Small intestine (tissue), 7 donors: Measurements from ENCODE around the gene DAG1. TPM values are rescaled to one million over a fixed set of nuclear protein-coding genes. Genes with fewer than 3 reads are reported as not detected.

Experiments used
- DNase-seq, 2 donors: peaks; one replicate each; pipeline versions ENCODE4 v3.0.0 to v3.0.0-alpha.2; 2013
- FAIRE-seq: peaks from 2 replicates; lab custom pipeline; 2012; peaks lifted over from hg19 to GRCh38; lab: Jason Lieb, UNC
- H3K27ac ChIP-seq, 3 donors: one replicate each; pipeline ENCODE4 v1.5.1; 2013; ENCODE audit warnings: low read length in 2 of 3, mild to moderate bottlenecking in 2 of 3, control low read depth in 1 of 3, inconsistent platforms in 1 of 3, low read depth in 1 of 3, moderate library complexity in 1 of 3
- H3K27me3 ChIP-seq, 3 donors: one replicate each; pipeline ENCODE4 v1.6.1; 2013; ENCODE audit warnings: low read length in 3 of 3, inconsistent platforms in 1 of 3; ENCODE audit not compliant: control insufficient read depth in 3 of 3, insufficient read depth in 3 of 3
- H3K36me3 ChIP-seq, 3 donors: one replicate each; pipeline ENCODE4 v1.6.1; 2013; ENCODE audit warnings: low read length in 3 of 3, inconsistent platforms in 1 of 3, low read depth in 1 of 3, mild to moderate bottlenecking in 1 of 3, moderate library complexity in 1 of 3; ENCODE audit not compliant: control insufficient read depth in 3 of 3, insufficient read depth in 2 of 3
- H3K4me1 ChIP-seq, 3 donors: one replicate each; pipeline ENCODE4 v1.6.1; 2013; ENCODE audit warnings: low read length in 2 of 3, inconsistent platforms in 1 of 3, low read depth in 1 of 3, mild to moderate bottlenecking in 1 of 3, moderate library complexity in 1 of 3; ENCODE audit not compliant: control insufficient read depth in 3 of 3, insufficient read depth in 2 of 3
- H3K4me3 ChIP-seq, 3 donors: one replicate each; pipeline ENCODE4 v1.5.1; 2013; ENCODE audit warnings: low read length in 3 of 3, control low read depth in 1 of 3, inconsistent platforms in 1 of 3, low read depth in 1 of 3, mild to moderate bottlenecking in 1 of 3, moderate library complexity in 1 of 3
- H3K9me3 ChIP-seq, 2 donors: one replicate each; pipeline ENCODE4 v1.6.1; 2013; ENCODE audit warnings: low read depth in 1 of 2, low read length in 1 of 2; ENCODE audit not compliant: control insufficient read depth in 2 of 2, insufficient read depth in 1 of 2
- WGBS, 3 donors: extraction: QIAGEN DNeasy Blood & Tissue Kit; methylation state at CpG; one replicate each; pipeline ENCODE4 v1.1.7; 2013; 5-methylcytosine and 5-hydroxymethylcytosine counted together
- polyA plus RNA-seq, 4 donors: library from polyadenylated mRNA; stranded (reverse) in 3 of 4; unstranded in 1 of 4; fragments of 200-250 nt in 3 of 4; fragments of 120-200 nt in 1 of 4; gene quantifications; one replicate each; pipeline versions ENCODE4 v1.2.1 to v1.2.3, GENCODE V29; 2013
- donor health status: healthy with polysubstance abuse.
- donor health status: control.
- donor health status: control.
- donor health status: Bipolar disorder and iron deficiency.
- donor health status: healthy.

The DAG1 gene
- polyA plus RNA-seq, 4 donors: 3.8 to 42.6 (median 23.8) TPM

- WGBS, 3 donors: 84 to 95% (median 84%) methylated on average over 5 of the region's 5 CpGs
- Histone ChIP-seq H3K36me3 (no peaks in the 10 kb centered on the region), H3K9me3 (no peaks in the 10 kb centered on the region), H3K4me3 (no peak overlapping the region), H3K4me1 (peaks cover 0 to 2% (median 0%) of the 10 kb centered on the region in 3 donors), H3K27ac (no peak overlapping the region), H3K27me3 (no peaks in the 10 kb centered on the region)
- FAIRE-seq: no peak
- no peak for DNase-seq
These were observed 24.7 kb upstream of the DAG1 start for GRCh38 chr3:49445391-49445790.

DNA sequence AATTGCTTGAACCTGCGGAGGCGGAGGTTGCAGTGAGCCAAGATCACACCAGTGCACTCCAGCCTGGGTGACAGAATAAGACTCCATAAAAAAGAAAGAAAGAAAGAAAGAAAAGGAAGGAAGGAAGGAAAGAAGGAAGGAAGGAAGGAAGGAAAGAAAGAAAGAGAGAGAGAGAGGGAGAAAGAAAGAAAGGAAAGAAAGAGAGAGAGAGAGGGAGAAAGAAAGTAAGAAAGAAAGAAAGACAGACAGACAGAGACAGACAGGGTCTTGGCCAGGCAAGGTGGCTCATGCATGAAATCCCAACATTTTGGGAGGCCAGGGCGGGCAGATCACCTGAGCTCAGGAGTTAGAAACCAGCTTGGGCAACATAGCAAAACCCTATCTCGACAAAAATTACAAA lies 16.4 kb upstream of the DAG1 start:
- Histone ChIP-seq H3K36me3 (no peaks in the 10 kb centered on the region), H3K4me3 (no peak overlapping the region), H3K4me1 (no peaks in the 10 kb centered on the region), H3K27ac (no peak overlapping the region), H3K9me3 (no peaks in the 10 kb centered on the region), H3K27me3 (no peaks in the 10 kb centered on the region)
- FAIRE-seq (no peak), DNase-seq (no peak)
- WGBS, 3 donors: 93 to 95% (median 95%) methylated on average over 4 of the region's 4 CpGs

- Histone ChIP-seq H3K9me3 (no peaks in the 10 kb centered on the region), H3K4me1 (peaks cover 0 to 3% (median 0%) of the 10 kb centered on the region in 3 donors), H3K4me3 (no peak overlapping the region), H3K27me3 (no peaks in the 10 kb centered on the region), H3K27ac (no peak overlapping the region), H3K36me3 (no peaks in the 10 kb centered on the region)
- FAIRE-seq (no peak), DNase-seq (peak; percentile 36 to 43)
- WGBS, 3 donors: 48 to 78% (median 62%) methylated on average over 2 of the region's 2 CpGs
These were observed 15.6 kb upstream of the DAG1 start for GRCh38 chr3:49454458-49454857.

DNA sequence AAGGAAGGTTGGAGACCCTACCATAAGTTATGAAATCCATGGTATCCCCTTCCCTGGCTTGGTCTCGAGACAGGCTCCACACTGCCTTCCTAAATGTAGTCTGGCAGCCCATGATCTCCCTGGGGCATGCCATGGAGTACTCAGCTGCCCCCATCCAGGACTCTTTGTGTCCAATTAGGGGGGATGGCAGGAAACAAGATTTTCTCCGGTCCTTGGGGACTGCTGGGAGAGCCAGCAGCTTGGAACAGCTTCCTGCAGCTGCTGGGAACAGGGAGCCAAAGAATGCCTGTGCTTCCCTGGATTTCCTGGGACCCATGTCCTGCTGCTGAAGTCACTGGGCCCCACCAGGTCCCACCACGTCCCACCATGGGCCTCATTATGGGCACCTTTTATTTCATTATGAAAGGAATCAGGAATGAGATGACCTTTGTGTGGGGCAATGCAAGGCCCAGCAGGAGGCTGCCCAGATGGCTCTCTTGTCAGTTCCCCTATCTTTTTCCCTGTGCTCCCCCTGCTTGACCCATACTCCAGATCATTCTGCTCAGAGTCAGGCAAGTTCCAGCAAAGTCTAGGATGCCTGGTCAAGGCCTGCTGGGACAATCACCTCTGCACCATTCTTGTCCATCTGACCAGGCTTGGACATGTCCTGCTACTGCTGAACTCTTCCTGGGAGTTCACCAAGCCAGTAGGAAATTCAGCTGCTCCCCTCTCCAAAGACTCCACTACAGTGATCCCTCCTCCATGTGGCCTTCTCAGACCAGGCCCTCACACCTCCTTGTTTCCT lies 15.0 kb upstream of the DAG1 start:
- WGBS, 3 donors: 66 to 83% (median 75%) methylated on average over 3 of the region's 3 CpGs
- H3K9me3 ChIP-seq: no peaks in the 10 kb centered on the region
- H3K27ac ChIP-seq: no peak overlapping the region
- no peak overlapping the region for H3K4me3 ChIP-seq
- FAIRE-seq (no peak), DNase-seq (no peak)
- no peaks in the 10 kb centered on the region for H3K36me3 ChIP-seq
- peaks cover 0 to 5% (median 0%) of the 10 kb centered on the region in 3 donors for H3K4me1 ChIP-seq
- no peaks in the 10 kb centered on the region for H3K27me3 ChIP-seq

DNA sequence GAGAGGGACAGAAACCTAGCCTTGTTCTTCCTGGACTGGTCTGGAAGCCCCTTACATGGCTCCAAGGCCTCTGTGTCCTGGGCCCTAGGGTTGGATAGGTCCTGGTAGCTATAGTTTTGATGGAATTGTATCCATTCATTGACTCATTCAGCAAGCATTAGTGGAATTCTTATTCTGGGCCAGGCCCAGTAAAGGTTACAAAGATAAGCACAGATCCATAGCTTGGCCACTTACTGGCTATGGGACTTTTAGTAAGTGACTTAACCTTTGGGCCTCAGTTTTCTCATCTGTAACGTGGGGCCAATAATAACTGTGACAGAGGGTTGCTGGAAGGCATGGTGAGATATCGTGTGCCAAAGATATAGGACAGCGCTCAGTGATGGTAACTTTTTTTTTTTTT lies 13.6 kb upstream of the DAG1 start:
- no peaks in the 10 kb centered on the region for H3K27me3 ChIP-seq
- H3K4me3 ChIP-seq: no peak overlapping the region
- H3K27ac ChIP-seq: no peak overlapping the region
- DNase-seq (no peak), FAIRE-seq (no peak)
- H3K36me3 ChIP-seq: no peaks in the 10 kb centered on the region
- 88 to 95% (median 90%) methylated on average over 3 of the region's 3 CpGs for WGBS, 3 donors
- H3K9me3 ChIP-seq: no peaks in the 10 kb centered on the region
- peaks cover 0 to 12% (median 0%) of the 10 kb centered on the region in 3 donors for H3K4me1 ChIP-seq

- no peaks in the 10 kb centered on the region for H3K9me3 ChIP-seq
- H3K27me3 ChIP-seq: no peaks in the 10 kb centered on the region
- no peak for FAIRE-seq
- no peak overlapping the region for H3K27ac ChIP-seq
- no peak overlapping the region for H3K4me3 ChIP-seq
- 68 to 81% (median 77%) methylated on average over 2 of the region's 2 CpGs for WGBS, 3 donors
- H3K36me3 ChIP-seq: no peaks in the 10 kb centered on the region
- no peak for DNase-seq
- H3K4me1 ChIP-seq: peaks cover 0 to 24% (median 2%) of the 10 kb centered on the region in 3 donors
These were observed 9.7 kb upstream of the DAG1 start for GRCh38 chr3:49460188-49460890.

GRCh38 chr3:49460956-49461355 lies 9.1 kb upstream of the DAG1 start:
- WGBS, 3 donors: 82 to 88% (median 83%) methylated on average over 4 of the region's 4 CpGs
- no peaks in the 10 kb centered on the region for H3K36me3 ChIP-seq
- H3K27ac ChIP-seq: no peak overlapping the region

GRCh38 chr3:49461443-49462171 lies 8.5 kb upstream of the DAG1 start:
- Histone ChIP-seq H3K36me3 (no peaks in the 10 kb centered on the region), H3K27me3 (no peaks in the 10 kb centered on the region), H3K27ac (peak overlapping the region in 2 of 3 donors; percentile 4 to 38), H3K4me1 (peaks cover 2 to 35% (median 3%) of the 10 kb centered on the region in 3 donors), H3K9me3 (no peaks in the 10 kb centered on the region), H3K4me3 (no peak overlapping the region)
- WGBS, 3 donors: 18 to 40% (median 21%) methylated on average over 1 of the region's 1 CpG
- FAIRE-seq: no peak
- peak; percentile 36 to 45 for DNase-seq

More at GRCh38 chr3:49460956-49461355, 9.1 kb upstream of the DAG1 start:
- FAIRE-seq (no peak), DNase-seq (no peak)
- H3K9me3 ChIP-seq: no peaks in the 10 kb centered on the region
- peaks cover 2 to 30% (median 3%) of the 10 kb centered on the region in 3 donors for H3K4me1 ChIP-seq
- no peaks in the 10 kb centered on the region for H3K27me3 ChIP-seq
- H3K4me3 ChIP-seq: no peak overlapping the region
